ENCODE results near the gene ATCAY. TPM values are rescaled to one million over a fixed set of nuclear protein-coding genes. Genes with fewer than 3 reads are reported as not detected.
"Not testable (repeated sequence)": the region's sequence is repeated elsewhere in the genome, so short reads cannot be mapped to it uniquely, and the experiment has no call there.

Gene ATCAY
- total RNA-seq, 1 donor from 2014 or later, result 0.98 TPM

DNA sequence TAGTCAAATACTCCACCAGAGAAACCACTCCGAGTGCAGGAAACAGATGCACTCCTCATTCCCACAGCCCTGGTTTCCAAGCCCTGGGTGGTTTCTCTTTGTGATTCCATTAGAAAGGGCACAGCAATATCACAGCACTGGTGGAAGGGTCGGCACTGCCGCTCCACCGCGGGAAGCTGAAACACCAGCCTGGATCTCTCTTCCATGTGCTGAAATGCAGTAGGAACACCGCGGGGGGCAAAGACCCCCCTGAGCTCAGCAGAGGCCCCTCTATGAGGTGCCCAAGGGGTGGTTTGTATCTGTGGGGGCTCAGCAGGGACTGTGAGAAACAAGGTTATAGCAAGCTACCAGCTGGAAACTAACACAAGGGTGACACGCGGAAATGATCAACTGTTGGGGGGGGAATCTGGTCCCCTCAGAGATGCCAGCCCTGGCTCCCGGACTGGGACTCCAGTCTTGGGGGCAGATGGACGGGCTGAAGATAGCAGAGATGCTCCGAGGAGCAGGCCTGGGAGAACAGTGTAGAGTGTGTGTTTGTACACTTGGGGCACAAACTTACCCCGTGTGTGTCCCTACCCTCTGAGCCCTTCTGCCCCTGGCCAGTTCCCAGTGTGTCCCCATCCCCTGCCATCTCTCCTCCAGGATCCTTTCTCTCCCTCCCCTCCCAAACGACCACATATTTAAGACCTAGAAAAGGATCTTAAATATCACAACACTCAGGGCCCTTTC lies 13.4 kb upstream of the ATCAY start:
- Histone ChIP-seq H3K36me3 (no peaks in the 10 kb centered on the region), H3K27me3 (peaks cover 11% of the 10 kb centered on the region), H3K27ac (no peak overlapping the region), H3K4me3 (no peak overlapping the region), H3K9me3 (no peaks in the 10 kb centered on the region), H3K4me1 (peaks cover 7% of the 10 kb centered on the region)
- TF ChIP-seq POLR2A (IDR thresholded peaks at IDR 0.05), result no peak
- TF ChIP-seq POLR2AphosphoS5 (IDR thresholded peaks at IDR 0.05; ENCODE audit: insufficient read depth in 1 of 2, low read depth in 1 of 2), result no peak
- TF ChIP-seq, protein P1, sequence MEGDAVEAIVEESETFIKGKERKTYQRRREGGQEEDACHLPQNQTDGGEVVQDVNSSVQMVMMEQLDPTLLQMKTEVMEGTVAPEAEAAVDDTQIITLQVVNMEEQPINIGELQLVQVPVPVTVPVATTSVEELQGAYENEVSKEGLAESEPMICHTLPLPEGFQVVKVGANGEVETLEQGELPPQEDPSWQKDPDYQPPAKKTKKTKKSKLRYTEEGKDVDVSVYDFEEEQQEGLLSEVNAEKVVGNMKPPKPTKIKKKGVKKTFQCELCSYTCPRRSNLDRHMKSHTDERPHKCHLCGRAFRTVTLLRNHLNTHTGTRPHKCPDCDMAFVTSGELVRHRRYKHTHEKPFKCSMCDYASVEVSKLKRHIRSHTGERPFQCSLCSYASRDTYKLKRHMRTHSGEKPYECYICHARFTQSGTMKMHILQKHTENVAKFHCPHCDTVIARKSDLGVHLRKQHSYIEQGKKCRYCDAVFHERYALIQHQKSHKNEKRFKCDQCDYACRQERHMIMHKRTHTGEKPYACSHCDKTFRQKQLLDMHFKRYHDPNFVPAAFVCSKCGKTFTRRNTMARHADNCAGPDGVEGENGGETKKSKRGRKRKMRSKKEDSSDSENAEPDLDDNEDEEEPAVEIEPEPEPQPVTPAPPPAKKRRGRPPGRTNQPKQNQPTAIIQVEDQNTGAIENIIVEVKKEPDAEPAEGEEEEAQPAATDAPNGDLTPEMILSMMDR (IDR thresholded peaks at IDR 0.05), result no peak
- intact Hi-C loops (cut with DNase I), result no loop called here
- no peak for DNase-seq (ENCODE audit: extremely low spot score in 2 of 2)

DNA sequence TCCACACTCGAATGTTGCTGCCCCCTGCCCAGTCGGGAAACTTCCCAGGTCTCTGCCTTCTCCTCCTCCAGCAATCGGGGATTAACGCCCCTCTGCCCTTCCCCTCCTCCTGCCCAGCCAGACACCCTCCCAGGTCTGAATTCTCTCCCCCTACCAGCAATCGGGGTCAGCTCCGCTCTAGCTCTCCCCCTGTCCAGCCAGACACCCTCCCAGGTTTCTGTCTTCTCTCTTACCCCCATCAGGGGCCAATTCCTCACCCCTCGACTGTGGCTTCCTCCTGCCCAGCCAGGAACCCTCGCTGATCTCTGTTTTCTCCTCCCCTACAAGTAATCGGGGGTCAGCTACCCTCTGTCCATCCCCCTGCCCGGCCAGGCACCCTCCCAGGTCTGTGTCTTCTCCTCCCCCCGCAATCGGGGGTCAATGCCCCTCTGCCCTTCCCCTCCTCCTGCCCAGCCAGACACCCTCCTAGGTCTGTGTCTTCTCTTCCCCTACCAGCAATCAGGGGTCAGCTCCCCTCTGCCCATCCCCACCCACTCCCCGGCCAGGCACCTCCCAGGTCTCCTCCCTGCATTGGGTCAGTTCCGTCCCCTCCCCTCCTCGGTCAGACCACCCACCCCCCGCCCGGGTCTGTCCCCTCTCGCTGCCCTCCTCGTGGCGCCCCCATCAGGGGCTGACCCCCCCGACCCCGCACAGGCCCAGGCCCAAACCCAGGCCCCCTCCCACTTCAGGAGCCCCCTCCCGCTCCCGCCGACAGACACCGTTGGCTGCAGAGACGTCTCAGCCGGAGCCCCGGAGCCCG lies 12.3 kb upstream of the ATCAY start:
- H3K4me3 ChIP-seq, result no peak overlapping the region
- no peaks in the 10 kb centered on the region for H3K9me3 ChIP-seq
- H3K36me3 ChIP-seq, result no peaks in the 10 kb centered on the region
- H3K27ac ChIP-seq, result no peak overlapping the region
- peaks cover 7% of the 10 kb centered on the region for H3K4me1 ChIP-seq
- intact Hi-C loops (cut with DNase I), result no loop called here
- no peak for DNase-seq (ENCODE audit: extremely low spot score in 2 of 2)
- H3K27me3 ChIP-seq, result peaks cover 11% of the 10 kb centered on the region
- TF ChIP-seq, protein P1 (IDR thresholded peaks at IDR 0.05), result no peak
- TF ChIP-seq POLR2AphosphoS5 (IDR thresholded peaks at IDR 0.05; ENCODE audit: insufficient read depth in 1 of 2, low read depth in 1 of 2) (no peak), POLR2A (IDR thresholded peaks at IDR 0.05) (no peak)

DNA sequence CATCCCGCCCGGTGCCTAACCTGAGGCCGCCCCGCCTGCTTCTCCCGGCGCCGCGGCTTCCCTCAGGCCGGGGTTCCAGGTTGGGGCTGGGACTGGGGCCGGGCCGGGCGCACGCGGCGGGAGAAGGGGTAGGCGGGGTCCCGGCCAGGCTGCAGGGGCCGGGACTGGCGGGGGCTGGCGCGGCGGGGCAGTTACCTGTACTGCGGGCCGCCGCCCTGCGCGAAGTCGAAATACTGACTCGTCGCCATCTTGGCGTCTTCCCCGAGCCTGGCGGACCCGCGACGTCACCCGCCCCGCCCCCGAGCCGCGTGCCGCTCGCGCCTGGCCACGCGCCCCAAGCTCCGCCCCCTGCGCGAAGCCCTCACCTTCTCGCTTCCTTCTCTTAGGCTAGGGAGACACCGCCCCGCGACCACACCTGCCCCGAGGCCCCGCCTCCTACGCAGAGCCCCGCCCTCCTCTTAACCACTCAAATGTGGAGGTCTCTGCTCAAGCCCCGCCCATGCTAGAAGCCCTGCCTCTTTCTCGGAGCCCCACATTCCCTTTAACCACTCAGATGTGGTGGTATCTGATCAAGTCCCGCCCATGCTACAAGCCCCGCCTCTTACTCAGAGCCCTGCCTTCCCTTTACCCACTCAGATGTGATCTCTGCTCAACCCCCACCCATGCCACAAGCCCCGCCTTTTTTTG lies 11.6 kb upstream of the ATCAY start, which contains the start of gene ZFR2:
Gene ZFR2, minus strand, starts transcription at position 269 of the 687 bp plus-strand sequence. Its CDS starts 21 bp downstream, at position 248.
- Histone ChIP-seq H3K9me3 (no peaks in the 10 kb centered on the region), H3K36me3 (no peaks in the 10 kb centered on the region), H3K27me3 (peaks cover 11% of the 10 kb centered on the region), H3K4me1 (peaks cover 7% of the 10 kb centered on the region), H3K27ac (no peak within 1 kb of the TSS), H3K4me3 (no peak within 1 kb of the TSS)
- DNase-seq (ENCODE audit: extremely low spot score in 2 of 2), result no peak
- TF ChIP-seq, protein P1 (IDR thresholded peaks at IDR 0.05), result no peak
- TF ChIP-seq POLR2A (IDR thresholded peaks at IDR 0.05) (no peak), POLR2AphosphoS5 (IDR thresholded peaks at IDR 0.05; ENCODE audit: insufficient read depth in 1 of 2, low read depth in 1 of 2) (no peak)
- intact Hi-C loops (cut with DNase I), result no loop called here

DNA sequence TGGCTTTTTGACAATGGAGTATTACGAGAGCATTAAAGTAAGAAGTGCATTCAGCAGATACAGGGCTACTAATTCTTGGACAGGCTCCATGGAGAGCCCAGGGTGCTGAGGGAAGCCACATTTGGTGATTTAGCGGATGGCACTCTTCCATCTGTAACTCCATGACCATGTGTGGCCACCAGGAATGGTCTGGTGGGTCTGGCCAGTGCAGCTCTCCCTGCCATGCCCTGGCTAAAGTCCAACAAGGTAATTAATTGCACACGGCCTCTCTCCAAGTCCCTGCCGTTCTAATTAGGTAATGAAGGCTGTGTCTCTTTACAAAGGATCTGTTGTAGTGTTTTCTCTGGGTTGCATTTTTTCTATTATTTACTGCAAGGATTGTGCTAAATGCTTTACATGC lies 7.3 kb upstream of the ATCAY start:
- H3K27ac ChIP-seq, result no peak overlapping the region
- no peaks in the 10 kb centered on the region for H3K9me3 ChIP-seq
- TF ChIP-seq POLR2A (IDR thresholded peaks at IDR 0.05), result no peak
- TF ChIP-seq, protein P1 (IDR thresholded peaks at IDR 0.05), result no peak
- TF ChIP-seq POLR2AphosphoS5 (IDR thresholded peaks at IDR 0.05; ENCODE audit: insufficient read depth in 1 of 2, low read depth in 1 of 2), result no peak
- H3K4me3 ChIP-seq, result no peak overlapping the region
- H3K27me3 ChIP-seq, result peaks cover 11% of the 10 kb centered on the region
- no peak for DNase-seq (ENCODE audit: extremely low spot score in 2 of 2)
- peaks cover 7% of the 10 kb centered on the region for H3K4me1 ChIP-seq
- intact Hi-C loops (cut with DNase I), result no loop called here
- H3K36me3 ChIP-seq, result no peaks in the 10 kb centered on the region

DNA sequence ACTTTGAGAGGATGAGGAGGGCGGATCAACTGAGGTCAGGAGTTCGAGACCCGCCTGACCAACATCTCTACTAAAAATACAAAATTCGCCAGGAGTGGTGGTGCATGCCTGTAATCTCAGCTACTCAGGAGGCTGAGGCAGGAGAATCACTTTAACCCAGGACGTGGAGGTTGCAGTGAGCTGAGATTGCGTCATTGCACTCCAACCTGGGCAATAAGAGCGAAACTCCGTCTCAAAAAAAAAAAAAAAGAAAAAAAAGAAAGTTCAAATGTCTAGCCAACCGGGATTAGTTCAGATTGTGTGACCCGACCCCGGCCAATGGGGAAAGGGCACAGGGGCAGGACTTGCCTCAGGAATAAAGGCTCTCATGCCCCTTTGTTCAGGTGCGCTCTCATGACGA lies 5.8 kb upstream of the ATCAY start:
- not testable (repeated sequence) for H3K27me3 ChIP-seq; H3K4me3 ChIP-seq; H3K36me3 ChIP-seq; H3K4me1 ChIP-seq; H3K9me3 ChIP-seq; DNase-seq (ENCODE audit: extremely low spot score in 2 of 2); H3K27ac ChIP-seq
- intact Hi-C loops (cut with DNase I), result loop anchor here (5.0 kb wide), 1 partner anchor 397 kb away; no protein-coding TSS in a partner anchor
